ENCODE measurements around the gene PYGO1. TPM values are rescaled to one million over a fixed set of nuclear protein-coding genes. Genes with fewer than 3 reads are reported as not detected.
A peak's percentile ranks its signal among the peaks of the same experiment; 100 is the strongest.
"Not testable (repeated sequence)": the region's sequence is repeated elsewhere in the genome, so short reads cannot be mapped to it uniquely, and the experiment has no call there.

Gene PYGO1
- 10 to 100 TPM; 13.5 to 16.0 (median 15.5) TPM for polyA plus RNA-seq (ENCODE audit: insufficient read length in 3 of 3)
- long read RNA-seq, donor 1, full-length matches to known transcripts: 2 of 2 reads
- long read RNA-seq, donor 1, partial matches to known transcripts: 0 of 2 reads
- long read RNA-seq, donor 1, other reads (novel, unspliced or antisense): 0 of 2 reads
- long read RNA-seq, donor 2, partial matches to known transcripts: 0 of 2 reads
- long read RNA-seq, donor 2, other reads (novel, unspliced or antisense): 0 of 2 reads
- long read RNA-seq, donor 3, partial matches to known transcripts: 0 of 4 reads
- long read RNA-seq, donor 3, other reads (novel, unspliced or antisense): 0 of 4 reads
- long read RNA-seq, donor 4, partial matches to known transcripts: 0 of 2 reads
- long read RNA-seq, donor 4, other reads (novel, unspliced or antisense): 0 of 2 reads
- long read RNA-seq, donor 5, partial matches to known transcripts: 0 of 1 reads
- long read RNA-seq, donor 5, other reads (novel, unspliced or antisense): 0 of 1 reads
- long read RNA-seq, donor 6, transcript PYGO1-202 (3 exons, 2,653 nt): major isoform, 5 of 5 reads
- long read RNA-seq, donor 6, partial matches to known transcripts: 0 of 5 reads
- long read RNA-seq, donor 6, other reads (novel, unspliced or antisense): 0 of 5 reads
- long read RNA-seq, donor 7, transcript PYGO1-202 (3 exons, 2,653 nt): major isoform, 5 of 5 reads
- long read RNA-seq, donor 7, partial matches to known transcripts: 0 of 5 reads
- long read RNA-seq, donor 7, other reads (novel, unspliced or antisense): 0 of 5 reads
- long read RNA-seq, donor 8, full-length matches to known transcripts: 5 of 5 reads
- long read RNA-seq, donor 8, partial matches to known transcripts: 0 of 5 reads
- long read RNA-seq, donor 8, other reads (novel, unspliced or antisense): 0 of 5 reads
- long read RNA-seq, donor 9, full-length matches to known transcripts: 1 of 1 reads
- long read RNA-seq, donor 9, partial matches to known transcripts: 0 of 1 reads
- long read RNA-seq, donor 9, other reads (novel, unspliced or antisense): 0 of 1 reads
- long read RNA-seq, donor 10, transcript PYGO1-202 (3 exons, 2,653 nt): major isoform, 5 of 5 reads
- long read RNA-seq, donor 10, partial matches to known transcripts: 0 of 5 reads
- long read RNA-seq, donor 10, other reads (novel, unspliced or antisense): 0 of 5 reads
- long read RNA-seq, donor 11, full-length matches to known transcripts: 4 of 4 reads
- long read RNA-seq, donor 11, partial matches to known transcripts: 0 of 4 reads
- long read RNA-seq, donor 11, other reads (novel, unspliced or antisense): 0 of 4 reads
- long read RNA-seq, donor 12, partial matches to known transcripts: 0 of 1 reads
- long read RNA-seq, donor 12, other reads (novel, unspliced or antisense): 0 of 1 reads
- long read RNA-seq, donor 13, partial matches to known transcripts: 0 of 2 reads
- long read RNA-seq, donor 13, other reads (novel, unspliced or antisense): 0 of 2 reads
- long read RNA-seq, donor 14: 0 reads
- long read RNA-seq, donor 15: 0 reads
- long read RNA-seq, donor 16, full-length matches to known transcripts: 3 of 3 reads
- long read RNA-seq, donor 16, partial matches to known transcripts: 0 of 3 reads
- long read RNA-seq, donor 16, other reads (novel, unspliced or antisense): 0 of 3 reads

GRCh38 chr15:55588070-55588814 lies at the start of gene PYGO1:
PYGO1 (minus strand) TSS chr15:55588345; CDS start chr15:55587883, 462 bp downstream.
- peak; percentile 68 for DNase-seq

- DNase-seq: no peak
Measured at GRCh38 chr15:55637086-55637485, 48.9 kb upstream of the PYGO1 start.

GRCh38 chr15:55633731-55634130 lies 45.6 kb upstream of the PYGO1 start:
- no peak for DNase-seq

- DNase-seq: no peak
Measured at GRCh38 chr15:55632434-55632833, 44.3 kb upstream of the PYGO1 start.

- no peak for DNase-seq
Measured at GRCh38 chr15:55630858-55631257, 42.7 kb upstream of the PYGO1 start.

- no peak for DNase-seq
Measured at GRCh38 chr15:55628369-55628730, 40.2 kb upstream of the PYGO1 start.

- DNase-seq: no peak
Measured at GRCh38 chr15:55627730-55628368, 39.7 kb upstream of the PYGO1 start.

- no peak for DNase-seq
Measured at GRCh38 chr15:55619783-55620182, 31.6 kb upstream of the PYGO1 start.

- no peak for DNase-seq
Measured at GRCh38 chr15:55618387-55618786, 30.2 kb upstream of the PYGO1 start.

GRCh38 chr15:55615445-55615844 lies 27.3 kb upstream of the PYGO1 start:
- no peak for DNase-seq

- DNase-seq: no peak
Measured at GRCh38 chr15:55613727-55614126, 25.6 kb upstream of the PYGO1 start.

- DNase-seq: no peak
Measured at GRCh38 chr15:55606214-55606613, 18.1 kb upstream of the PYGO1 start.

GRCh38 chr15:55601374-55601773 lies 13.2 kb upstream of the PYGO1 start:
- no peak for DNase-seq

GRCh38 chr15:55599439-55599838 lies 11.3 kb upstream of the PYGO1 start:
- no peak for DNase-seq

GRCh38 chr15:55593019-55593418 lies 4.9 kb upstream of the PYGO1 start:
- not testable (repeated sequence) for DNase-seq

GRCh38 chr15:55590788-55591187 lies 2.6 kb upstream of the PYGO1 start:
- no peak for DNase-seq

- peak; percentile 28 for DNase-seq
Measured at GRCh38 chr15:55589287-55589686, 1.1 kb upstream of the PYGO1 start.

- DNase-seq: peak; percentile 42
Measured at GRCh38 chr15:55588815-55589115, 620 bp upstream of the PYGO1 start.

- peak; percentile 60 for DNase-seq
Measured at GRCh38 chr15:55587321-55588069, 650 bp downstream of the PYGO1 start.
